GM12801 (cell line): ENCODE measurements around the gene PALLD.

Experiments used
- TF ChIP-seq, protein P1 (sequence below): IDR thresholded peaks from one replicate; pipeline ENCODE4 v1.5.1; 2011; ENCODE audit warnings: control low read depth; ENCODE audit not compliant: insufficient read length; ENCODE audit errors: extremely low read depth

Gene PALLD

DNA sequence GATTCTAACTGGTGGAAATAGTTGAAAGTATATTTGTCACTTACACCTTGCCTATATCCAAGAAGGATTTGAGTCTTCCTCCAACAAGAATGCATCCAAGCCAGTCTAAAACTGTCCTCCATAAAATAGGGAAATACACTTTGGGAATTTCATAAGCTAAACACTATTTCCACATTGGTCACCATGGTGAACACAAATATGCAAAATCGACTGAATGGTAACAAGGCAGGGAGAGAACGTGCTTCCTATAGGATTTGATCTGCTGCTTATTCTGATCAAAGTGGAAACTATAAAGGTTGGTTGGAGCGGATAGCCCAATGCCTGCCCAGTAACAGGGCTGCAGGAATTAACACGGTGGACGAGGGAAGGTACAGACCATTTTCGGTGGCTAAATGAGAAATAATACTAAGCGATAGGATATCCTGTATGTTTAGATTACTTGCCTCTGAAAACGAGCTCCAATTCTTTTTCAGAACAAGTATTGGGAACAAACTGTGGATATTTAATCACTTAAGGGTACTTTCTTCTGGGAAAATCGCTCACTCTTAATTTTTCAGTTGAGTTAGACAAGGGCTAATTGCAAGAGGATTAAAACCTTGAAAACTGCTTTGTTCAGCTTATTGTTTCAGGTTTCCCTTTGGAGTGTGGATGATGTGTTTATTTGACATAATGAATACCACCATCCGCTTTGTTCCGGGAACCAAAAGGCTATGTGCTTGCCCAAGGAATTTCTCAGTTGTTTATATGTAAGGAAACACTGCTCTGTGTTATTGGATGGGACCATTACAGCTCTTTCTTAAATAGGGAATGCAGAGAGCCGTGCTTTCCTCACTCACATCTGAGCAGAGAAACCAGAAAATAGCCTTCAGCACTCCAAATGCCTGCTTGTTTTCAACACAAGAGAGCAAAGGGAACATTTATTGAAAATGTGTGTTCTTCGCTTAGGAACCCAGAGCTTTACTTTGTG is 318.8 kb downstream of the PALLD start:
- TF ChIP-seq, protein P1, sequence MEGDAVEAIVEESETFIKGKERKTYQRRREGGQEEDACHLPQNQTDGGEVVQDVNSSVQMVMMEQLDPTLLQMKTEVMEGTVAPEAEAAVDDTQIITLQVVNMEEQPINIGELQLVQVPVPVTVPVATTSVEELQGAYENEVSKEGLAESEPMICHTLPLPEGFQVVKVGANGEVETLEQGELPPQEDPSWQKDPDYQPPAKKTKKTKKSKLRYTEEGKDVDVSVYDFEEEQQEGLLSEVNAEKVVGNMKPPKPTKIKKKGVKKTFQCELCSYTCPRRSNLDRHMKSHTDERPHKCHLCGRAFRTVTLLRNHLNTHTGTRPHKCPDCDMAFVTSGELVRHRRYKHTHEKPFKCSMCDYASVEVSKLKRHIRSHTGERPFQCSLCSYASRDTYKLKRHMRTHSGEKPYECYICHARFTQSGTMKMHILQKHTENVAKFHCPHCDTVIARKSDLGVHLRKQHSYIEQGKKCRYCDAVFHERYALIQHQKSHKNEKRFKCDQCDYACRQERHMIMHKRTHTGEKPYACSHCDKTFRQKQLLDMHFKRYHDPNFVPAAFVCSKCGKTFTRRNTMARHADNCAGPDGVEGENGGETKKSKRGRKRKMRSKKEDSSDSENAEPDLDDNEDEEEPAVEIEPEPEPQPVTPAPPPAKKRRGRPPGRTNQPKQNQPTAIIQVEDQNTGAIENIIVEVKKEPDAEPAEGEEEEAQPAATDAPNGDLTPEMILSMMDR = no peak

DNA sequence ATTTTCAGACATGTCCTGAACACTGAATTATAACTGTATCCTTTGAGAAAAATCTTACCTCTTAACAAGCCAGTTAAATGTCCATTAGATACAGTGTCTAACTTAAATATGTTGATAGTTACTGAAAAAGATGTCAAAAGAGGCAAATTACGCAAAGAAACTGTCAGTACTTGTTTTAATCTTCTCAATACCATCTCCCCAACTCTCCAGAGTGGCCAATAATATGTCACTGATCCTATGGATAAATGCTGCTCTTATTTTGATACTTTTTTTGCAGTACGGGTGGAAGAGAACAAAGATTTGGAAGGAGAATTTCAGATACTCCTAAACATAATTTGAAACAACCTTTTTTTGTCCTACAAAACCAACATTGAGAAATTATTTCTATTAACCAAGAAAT is 320.5 kb downstream of the PALLD start:
- TF ChIP-seq, protein P1 = no peak

DNA sequence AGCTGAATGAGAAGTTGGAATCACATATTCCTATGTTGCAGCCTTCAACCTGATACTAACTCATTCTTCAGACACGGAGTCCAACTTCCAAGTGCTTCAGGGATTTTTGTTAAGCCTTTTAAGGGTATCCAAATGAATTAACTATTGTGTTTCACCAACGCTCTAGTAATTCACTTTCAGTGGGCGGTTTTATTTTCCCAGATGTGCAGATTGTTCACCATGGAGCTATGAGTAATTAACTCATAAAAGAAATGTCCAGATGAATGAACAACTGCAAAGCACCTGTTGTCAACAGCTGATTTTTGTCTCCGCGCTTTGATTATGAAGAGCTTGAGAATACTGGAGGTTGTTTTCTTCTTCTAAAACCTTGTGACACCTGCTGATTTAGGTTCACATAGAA is 325.6 kb downstream of the PALLD start:
- TF ChIP-seq, protein P1 = no peak

DNA sequence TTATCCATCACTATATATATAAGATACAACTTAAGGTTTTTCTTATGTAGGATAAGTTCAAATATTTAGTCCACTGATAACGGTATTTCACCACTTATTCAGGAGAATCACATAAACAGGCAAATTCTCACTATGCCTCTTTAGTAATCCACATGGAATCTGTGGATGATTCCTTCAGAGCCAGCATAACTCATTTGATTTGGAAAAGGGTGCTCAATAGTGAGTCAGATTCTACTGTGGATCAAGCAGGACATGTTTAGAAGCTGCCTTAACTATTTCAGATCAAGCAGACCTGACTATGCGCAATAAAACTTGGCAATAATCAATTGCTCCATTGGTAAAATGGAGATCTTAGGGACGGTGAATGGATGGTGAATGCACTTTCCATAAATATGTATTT is 329.1 kb downstream of the PALLD start:
- TF ChIP-seq, protein P1 = no peak

DNA sequence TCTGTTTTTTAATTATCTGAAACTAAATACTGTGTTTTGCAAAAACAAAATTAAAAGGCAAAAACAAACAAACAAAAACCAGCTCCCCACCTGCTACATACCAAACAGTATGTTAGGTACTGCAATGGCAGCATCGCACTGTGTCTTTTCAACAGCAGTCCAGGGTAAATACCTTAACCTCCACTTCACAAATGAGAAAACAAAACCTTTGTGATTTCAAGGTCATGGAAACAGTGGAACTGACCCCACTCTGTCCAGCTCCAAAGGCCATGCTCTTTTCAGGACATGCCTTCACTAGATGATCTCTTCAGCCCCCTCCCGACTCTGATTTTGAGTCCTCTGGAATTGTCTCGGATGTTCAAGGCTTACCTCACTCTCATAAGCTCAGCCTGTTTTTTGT is 329.8 kb downstream of the PALLD start:
- TF ChIP-seq, protein P1 = no peak

DNA sequence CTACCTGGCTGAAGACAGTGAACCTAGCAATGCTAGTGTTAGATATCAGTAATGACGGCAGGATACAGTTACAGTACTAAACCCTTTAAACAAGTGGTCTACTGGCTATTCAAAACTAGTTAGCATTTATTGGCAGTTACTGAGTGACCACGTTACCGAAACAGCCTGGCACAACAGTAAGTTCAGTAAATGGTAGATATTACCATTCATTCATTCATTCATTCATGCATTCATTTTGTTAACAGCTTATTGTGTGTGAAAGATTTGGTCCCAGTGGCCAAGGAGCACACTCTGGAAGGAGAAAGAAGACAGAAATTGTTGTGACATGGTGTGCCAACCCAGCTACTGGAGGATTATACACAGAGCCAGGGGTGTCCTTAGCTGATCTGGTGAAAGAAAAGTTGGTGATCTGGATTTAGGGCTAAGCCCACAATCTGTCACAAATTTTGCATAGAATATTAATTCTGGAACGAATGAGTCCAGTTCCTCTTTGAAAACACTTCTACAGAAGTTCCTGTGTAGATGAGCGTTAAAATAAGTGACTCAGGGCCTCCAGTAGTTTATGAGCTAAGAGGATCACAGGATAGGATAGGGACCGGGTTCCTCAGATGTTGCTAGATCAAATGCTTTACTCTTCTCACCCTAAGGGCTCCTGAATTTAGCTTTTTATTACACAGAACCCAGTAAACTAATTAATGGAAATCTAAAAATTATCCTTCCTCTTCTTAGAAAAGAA is 334.1 kb downstream of the PALLD start:
- TF ChIP-seq, protein P1 = no peak

DNA sequence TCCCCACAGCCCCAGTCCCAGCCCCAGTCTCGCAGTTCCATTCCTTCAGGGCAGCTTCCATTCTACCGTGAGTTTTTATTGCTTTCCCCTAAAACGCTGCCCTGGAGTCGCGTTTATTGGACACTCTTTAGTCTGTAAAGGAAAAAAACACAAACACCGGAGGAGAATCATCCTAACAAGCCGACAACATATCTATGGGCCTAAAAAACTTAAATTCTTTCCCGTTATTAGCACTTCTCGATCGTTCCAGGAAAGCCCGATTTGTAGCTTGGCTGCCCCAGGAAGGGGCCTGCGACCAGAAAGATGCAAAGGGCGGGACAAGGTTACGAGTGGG is 334.7 kb downstream of the PALLD start:
- TF ChIP-seq, protein P1 = no peak
